OCI-LY7 (cell line): ENCODE results near the gene PARL. TPM values are rescaled to one million over a fixed set of nuclear protein-coding genes. Genes with fewer than 3 reads are reported as not detected.

ENCODE experiments used
- BruUV-seq: library from RNA; stranded (reverse); fragments of 400-500 nt; replicated peaks from 2 replicates; lab custom pipeline; 2021; lab: Mats Ljungman, UMichigan
- CTCF ChIA-PET: fragments of 300-600 bp; sonication (Branson Sonifier 250); formaldehyde crosslinking; loops from one replicate; lab custom pipeline; 2022; ENCODE audit warnings: antibody characterized with exemption; ENCODE audit not compliant: unreplicated experiment; lab: Charles Lee
- POLR2A ChIA-PET: fragments of 300-600 bp; sonication (Branson Sonifier 250); formaldehyde crosslinking; loops from one replicate; lab custom pipeline; 2022; ENCODE audit warnings: antibody characterized with exemption; lab: Charles Lee
- DNase-seq: peaks from one replicate; pipeline ENCODE4 v3.0.0-alpha.2; 2015; ENCODE audit warnings: low spot score
- H2AFZ ChIP-seq: fragments of 200-600 bp; sonication (generic), shearing (Covaris generic); 2 replicates; pipeline ENCODE4 v1.6.1; 2014; ENCODE audit warnings: mild to moderate bottlenecking, antibody characterized with exemption, low read length, moderate library complexity
- H3K27ac ChIP-seq: fragments of 200-600 bp; sonication (generic); 2 replicates; pipeline ENCODE4 v1.5.1; 2014; ENCODE audit warnings: mixed run types, low read depth, mild to moderate bottlenecking, moderate library complexity, low read length, inconsistent platforms; ENCODE audit not compliant: poor library complexity, severe bottlenecking
- H3K36me3 ChIP-seq: fragments of 200-600 bp; sonication (generic); 2 replicates; pipeline ENCODE4 v1.6.1; 2014; ENCODE audit warnings: mild to moderate bottlenecking, antibody characterized with exemption, low read length, moderate library complexity, mixed read lengths; ENCODE audit not compliant: insufficient read depth
- H3K4me1 ChIP-seq: fragments of 200-600 bp; sonication (generic); 2 replicates; pipeline ENCODE4 v1.5.1; 2014; ENCODE audit warnings: mild to moderate bottlenecking, low read length; ENCODE audit not compliant: insufficient read depth, poor library complexity, severe bottlenecking
- H3K4me2 ChIP-seq: fragments of 200-600 bp; sonication (generic); 2 replicates; pipeline ENCODE4 v1.6.1; 2014; ENCODE audit warnings: mild to moderate bottlenecking, low read length
- H3K4me3 ChIP-seq: fragments of 200-600 bp; sonication (generic); 2 replicates; pipeline ENCODE4 v1.5.1; 2014; ENCODE audit warnings: mild to moderate bottlenecking, low read depth, low read length; ENCODE audit not compliant: poor library complexity, severe bottlenecking
- H3K79me2 ChIP-seq: fragments of 200-600 bp; sonication (generic); 2 replicates; pipeline ENCODE4 v1.6.1; 2016; ENCODE audit warnings: low read depth, mild to moderate bottlenecking, low read length, moderate library complexity, mixed read lengths; ENCODE audit not compliant: insufficient read depth
- H3K9me2 ChIP-seq: fragments of 200-600 bp; sonication (generic); 2 replicates; pipeline ENCODE4 v1.6.1; 2016; ENCODE audit warnings: mild to moderate bottlenecking, low read length, mixed read lengths; ENCODE audit not compliant: insufficient read depth
- H3K9me3 ChIP-seq: fragments of 200-600 bp; sonication (generic); 2 replicates; pipeline ENCODE4 v1.6.1; 2014; ENCODE audit warnings: mild to moderate bottlenecking, mixed run types, low read length, mixed read lengths
- H4K20me1 ChIP-seq: fragments of 200-600 bp; sonication (generic); 2 replicates; pipeline ENCODE4 v1.6.1; 2014; ENCODE audit warnings: mild to moderate bottlenecking, antibody characterized with exemption, low read length, moderate library complexity, mixed read lengths; ENCODE audit not compliant: insufficient read depth
- CTCF ChIP-seq: fragments of 200-600 bp; sonication (generic); conservative IDR thresholded peaks from 2 replicates; pipeline ENCODE4 v1.5.1; 2014; ENCODE audit warnings: mild to moderate bottlenecking, antibody characterized with exemption, low read length, moderate library complexity, mixed read lengths
- EZH2phosphoT487 ChIP-seq: fragments of 200-600 bp; sonication (generic); IDR thresholded peaks from 2 replicates; pipeline ENCODE4 v1.6.1; 2018; ENCODE audit warnings: low read depth, borderline replicate concordance, mild to moderate bottlenecking, mixed run types, antibody characterized with exemption, low read length, moderate library complexity, mixed read lengths
- intact Hi-C: fragments of 100-400 bp; cut with micrococcal nuclease; formaldehyde crosslinking; loops from one replicate; pipeline ENCODE4 v1.10.0; 2022; ENCODE audit not compliant: unreplicated experiment
- total RNA-seq, 2 experiments: library from RNA; depleted of rRNA in 1 of 2; stranded (reverse); fragments of >200 nt in 1 of 2; shearing (Covaris generic) in 1 of 2; gene quantifications; 2 replicates each; pipeline ENCODE4 v1.2.3, GENCODE V29; 2014 to 2022

PARL gene
- total RNA-seq, 2 experiments from 2014 or later, result 43.5 to 69.3 TPM

GRCh38 chr3:183931881-183932280 is 47.2 kb upstream of the PARL start:
- BruUV-seq, result no TSS peak
- H3K27ac ChIP-seq, result no peak overlapping the region
- H3K9me2 ChIP-seq, result no peaks in the 10 kb centered on the region
- no peaks in the 10 kb centered on the region for H3K9me3 ChIP-seq
- DNase-seq, result no peak
- H3K4me2 ChIP-seq, result no peak overlapping the region
- no peaks in the 10 kb centered on the region for H4K20me1 ChIP-seq
- H3K4me1 ChIP-seq, result no peaks in the 10 kb centered on the region
- H3K4me3 ChIP-seq, result no peak overlapping the region
- H3K79me2 ChIP-seq, result no peaks in the 10 kb centered on the region
- TF ChIP-seq EZH2phosphoT487 (no peak), CTCF (no peak)
- H3K36me3 ChIP-seq, result peaks cover 14% of the 10 kb centered on the region
- POLR2A ChIA-PET, result no interaction called here
- intact Hi-C loops, result no loop called here
- CTCF ChIA-PET, result no interaction called here
- no peak overlapping the region for H2AFZ ChIP-seq

GRCh38 chr3:183930086-183930485 is 45.4 kb upstream of the PARL start:
- Histone ChIP-seq H3K9me2 (no peaks in the 10 kb centered on the region), H3K79me2 (no peaks in the 10 kb centered on the region), H4K20me1 (no peaks in the 10 kb centered on the region), H3K4me3 (no peak overlapping the region), H3K4me2 (no peak overlapping the region), H3K9me3 (no peaks in the 10 kb centered on the region), H3K36me3 (peaks cover 13% of the 10 kb centered on the region), H3K4me1 (no peaks in the 10 kb centered on the region), H2AFZ (no peak overlapping the region), H3K27ac (no peak overlapping the region)
- intact Hi-C loops, result no loop called here
- ChIA-PET CTCF (no interaction called here), POLR2A (interaction anchor here (0.7 kb wide), 1 partner anchor 500 kb away, joined by 3 read pairs; no protein-coding TSS in a partner anchor)
- BruUV-seq, result no TSS peak
- TF ChIP-seq EZH2phosphoT487 (no peak), CTCF (no peak)
- no peak for DNase-seq

GRCh38 chr3:183927059-183927458 is 42.4 kb upstream of the PARL start:
- Histone ChIP-seq H4K20me1 (no peaks in the 10 kb centered on the region), H3K79me2 (no peaks in the 10 kb centered on the region), H3K36me3 (peaks cover 13% of the 10 kb centered on the region), H3K4me3 (no peak overlapping the region), H3K27ac (no peak overlapping the region), H3K4me2 (no peak overlapping the region), H3K9me2 (no peaks in the 10 kb centered on the region), H3K9me3 (no peaks in the 10 kb centered on the region), H3K4me1 (no peaks in the 10 kb centered on the region), H2AFZ (no peak overlapping the region)
- intact Hi-C loops, result no loop called here
- POLR2A ChIA-PET, result no interaction called here
- DNase-seq, result no peak
- CTCF ChIA-PET, result no interaction called here
- BruUV-seq, result no TSS peak
- TF ChIP-seq EZH2phosphoT487 (no peak), CTCF (no peak)
